Keratinocyte (primary cell): ENCODE data around the gene METTL1. TPM values are rescaled to one million over a fixed set of nuclear protein-coding genes. Genes with fewer than 3 reads are reported as not detected.
A peak's percentile ranks its signal among the peaks of the same experiment; 100 is the strongest.

Source experiments
- DNase-seq: peaks from one replicate; pipeline ENCODE4 v3.0.0-alpha.2; 2011; ENCODE audit warnings: low read depth, missing footprints, low spot score
- FAIRE-seq: peaks from 2 replicates; lab custom pipeline; 2011; peaks lifted over from hg19 to GRCh38; lab: Jason Lieb, UNC
- H2AFZ ChIP-seq: 2 replicates; pipeline ENCODE4 v1.6.0; 2012; ENCODE audit warnings: low read length, control low read depth, inconsistent platforms; ENCODE audit not compliant: control insufficient read depth
- H3K27ac ChIP-seq: 2 replicates; pipeline ENCODE4 v1.5.1; 2011; ENCODE audit warnings: low read length; ENCODE audit not compliant: control insufficient read depth, insufficient read depth
- H3K27me3 ChIP-seq: 3 replicates; pipeline ENCODE4 v1.6.0; 2011; ENCODE audit warnings: low read length; ENCODE audit not compliant: control insufficient read depth, insufficient read depth; ENCODE audit errors: extremely low read depth
- H3K36me3 ChIP-seq, 2 experiments: 2 replicates in 1 of 2; 3 replicates in 1 of 2; pipeline ENCODE4 v1.5.1; 2011; ENCODE audit warnings: low read length in 2 of 2, mild to moderate bottlenecking in 1 of 2; ENCODE audit not compliant: control insufficient read depth in 2 of 2, insufficient read depth in 2 of 2; ENCODE audit errors: extremely low read depth in 1 of 2
- H3K4me1 ChIP-seq: 3 replicates; pipeline ENCODE4 v1.5.1; 2011; ENCODE audit warnings: low read length; ENCODE audit not compliant: control insufficient read depth, insufficient read depth; ENCODE audit errors: extremely low read depth
- H3K4me2 ChIP-seq: 3 replicates; pipeline ENCODE4 v1.6.0; 2011; ENCODE audit warnings: low read depth, low read length; ENCODE audit not compliant: control insufficient read depth, insufficient read depth; ENCODE audit errors: extremely low read depth
- H3K4me3 ChIP-seq, 3 experiments: fragments of 200-600 bp in 1 of 3; sonication (generic) in 1 of 3; 2 replicates in 2 of 3; 3 replicates in 1 of 3; pipeline ENCODE4 v1.5.1; 2011 to 2016; ENCODE audit warnings: low read length in 3 of 3, mild to moderate bottlenecking in 3 of 3, control low read depth in 2 of 3, inconsistent platforms in 1 of 3, low read depth in 1 of 3, mixed read lengths in 1 of 3, mixed run types in 1 of 3, moderate library complexity in 1 of 3; ENCODE audit not compliant: control insufficient read depth in 2 of 3, insufficient read depth in 2 of 3; ENCODE audit errors: extremely low read depth in 1 of 3
- H3K79me2 ChIP-seq: 2 replicates; pipeline ENCODE4 v1.6.0; 2012; ENCODE audit warnings: low read length; ENCODE audit not compliant: control insufficient read depth, insufficient read depth
- H3K9ac ChIP-seq: 3 replicates; pipeline ENCODE4 v1.6.0; 2011; ENCODE audit warnings: low read length; ENCODE audit not compliant: control insufficient read depth, insufficient read depth; ENCODE audit errors: extremely low read depth
- H3K9me1 ChIP-seq: 3 replicates; pipeline ENCODE4 v1.6.0; 2011; ENCODE audit warnings: low read length; ENCODE audit not compliant: control insufficient read depth, insufficient read depth; ENCODE audit errors: extremely low read depth
- H3K9me3 ChIP-seq: 2 replicates; pipeline ENCODE4 v1.5.1; 2012; ENCODE audit warnings: low read depth, low read length; ENCODE audit not compliant: control insufficient read depth
- H4K20me1 ChIP-seq: 3 replicates; pipeline ENCODE4 v1.6.0; 2011; ENCODE audit warnings: low read length; ENCODE audit not compliant: control insufficient read depth, insufficient read depth; ENCODE audit errors: extremely low read depth
- EZH2 ChIP-seq: IDR thresholded peaks from one replicate; pipeline ENCODE4 v1.6.1; 2012; ENCODE audit warnings: inconsistent platforms, mild to moderate bottlenecking, low read length, moderate library complexity
- dilution Hi-C: fragments of 300-500 bp; cut with MboI; formaldehyde crosslinking; loops from one replicate; pipeline ENCODE4 v1.7.0; 2020; ENCODE audit warnings: low sequenced_read_pairs; ENCODE audit not compliant: extremely low pct_ligation_motif_present
- polyA plus RNA-seq, 5 experiments: library from polyadenylated mRNA; depleted of rRNA in 3 of 5; stranded (reverse) in 3 of 5; stranded (forward) in 1 of 5; unstranded in 1 of 5; fragments of >200 nt; gene quantifications; 1 replicate in 1 of 5; 2 replicates in 3 of 5; 3 replicates in 1 of 5; pipeline versions ENCODE4 v1.2.1 to v1.2.3, GENCODE V29; 2011 to 2012; ENCODE audit warnings: missing spikeins in 2 of 5, low read depth in 1 of 5, low replicate concordance in 1 of 5
- TF ChIP-seq, protein P1 (sequence below), 3 experiments: IDR thresholded peaks in 1 of 3; conservative IDR thresholded peaks in 1 of 3; optimal IDR thresholded peaks in 1 of 3; 2 replicates in 2 of 3; 3 replicates in 1 of 3; pipeline versions ENCODE3 to v1.5.1; 2011; ENCODE audit warnings: low read length in 3 of 3, mild to moderate bottlenecking in 3 of 3, moderate library complexity in 2 of 3, control low read depth in 1 of 3, inconsistent platforms in 1 of 3; ENCODE audit not compliant: insufficient read depth in 2 of 3; ENCODE audit errors: extremely low read depth in 1 of 3

Gene METTL1
- polyA plus RNA-seq, 1 donor (not counting 4 experiments of a cell fraction or from before 2014, with no cell fraction given), result 24.5 TPM

DNA sequence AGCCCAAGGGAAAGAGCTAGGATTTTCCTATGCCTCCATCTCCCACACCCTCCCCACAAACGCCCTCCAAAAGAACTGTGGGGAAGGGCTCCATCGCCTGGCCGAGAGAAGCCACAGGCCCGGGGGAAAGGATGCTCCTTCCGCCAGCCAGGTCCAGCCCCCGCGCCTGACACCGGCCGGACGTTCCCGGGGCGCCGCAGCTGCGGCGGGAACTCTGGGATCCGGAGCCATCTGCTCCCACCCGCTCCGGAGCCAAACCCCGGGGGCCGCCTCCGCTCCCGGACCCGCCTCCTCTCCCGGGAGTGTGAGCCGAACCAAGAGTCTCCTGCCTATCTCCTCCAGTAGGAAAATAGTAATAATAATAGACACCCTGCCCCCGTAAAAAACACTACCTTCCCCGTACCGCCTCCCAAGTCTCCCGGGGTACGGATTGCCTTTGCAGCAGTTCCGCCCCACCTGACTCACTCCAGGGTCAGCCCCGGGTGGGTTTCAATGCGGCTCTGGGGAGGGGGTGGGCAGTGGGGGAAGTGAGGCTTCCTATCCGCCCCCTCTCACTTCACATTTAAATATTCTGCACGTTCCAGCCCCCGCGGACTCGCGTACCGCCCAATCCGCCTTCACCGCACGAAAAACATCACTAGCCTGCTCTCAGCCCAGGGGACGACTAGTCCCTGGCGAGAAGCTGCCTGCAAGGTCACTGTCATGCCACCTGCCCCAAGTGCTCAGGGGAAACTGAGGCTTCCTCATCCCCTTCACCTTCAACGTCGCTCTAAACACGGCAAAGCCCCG, 35.8 kb downstream of the METTL1 start:
- H3K9me3 ChIP-seq, result no peaks in the 10 kb centered on the region
- no peak overlapping the region for H3K27ac ChIP-seq
- peak overlapping the region in 2 of 3 experiments; percentile 34 to 47 for H3K4me3 ChIP-seq
- no peaks in the 10 kb centered on the region for H3K79me2 ChIP-seq
- no peaks in the 10 kb centered on the region for H3K36me3 ChIP-seq
- H3K4me1 ChIP-seq, result peaks cover 15% of the 10 kb centered on the region
- peak overlapping the region; percentile 67 for H3K4me2 ChIP-seq
- no peak overlapping the region for H2AFZ ChIP-seq
- peaks cover 60% of the 10 kb centered on the region for H3K27me3 ChIP-seq
- FAIRE-seq (no peak), DNase-seq (no peak)
- no peaks in the 10 kb centered on the region for H4K20me1 ChIP-seq
- no peak for TF ChIP-seq EZH2
- TF ChIP-seq, protein P1, sequence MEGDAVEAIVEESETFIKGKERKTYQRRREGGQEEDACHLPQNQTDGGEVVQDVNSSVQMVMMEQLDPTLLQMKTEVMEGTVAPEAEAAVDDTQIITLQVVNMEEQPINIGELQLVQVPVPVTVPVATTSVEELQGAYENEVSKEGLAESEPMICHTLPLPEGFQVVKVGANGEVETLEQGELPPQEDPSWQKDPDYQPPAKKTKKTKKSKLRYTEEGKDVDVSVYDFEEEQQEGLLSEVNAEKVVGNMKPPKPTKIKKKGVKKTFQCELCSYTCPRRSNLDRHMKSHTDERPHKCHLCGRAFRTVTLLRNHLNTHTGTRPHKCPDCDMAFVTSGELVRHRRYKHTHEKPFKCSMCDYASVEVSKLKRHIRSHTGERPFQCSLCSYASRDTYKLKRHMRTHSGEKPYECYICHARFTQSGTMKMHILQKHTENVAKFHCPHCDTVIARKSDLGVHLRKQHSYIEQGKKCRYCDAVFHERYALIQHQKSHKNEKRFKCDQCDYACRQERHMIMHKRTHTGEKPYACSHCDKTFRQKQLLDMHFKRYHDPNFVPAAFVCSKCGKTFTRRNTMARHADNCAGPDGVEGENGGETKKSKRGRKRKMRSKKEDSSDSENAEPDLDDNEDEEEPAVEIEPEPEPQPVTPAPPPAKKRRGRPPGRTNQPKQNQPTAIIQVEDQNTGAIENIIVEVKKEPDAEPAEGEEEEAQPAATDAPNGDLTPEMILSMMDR (optimal IDR thresholded peaks at IDR 0.05 in 1 of 3, IDR thresholded peaks at IDR 0.05 in 1 of 3, conservative IDR thresholded peaks at IDR 0.05 in 1 of 3; ENCODE audit: extremely low read depth in 1 of 3, insufficient read depth in 2 of 3, low read length in 3 of 3), result peak in 2 of 3 experiments; percentile 22 to 49
- H3K9me1 ChIP-seq, result no peaks in the 10 kb centered on the region
- H3K9ac ChIP-seq, result peak overlapping the region; percentile 4
- dilution Hi-C loops, result loop anchor here (25.0 kb wide), 1 partner anchor 149 kb away; the partner anchor contains the start of gene PIP4K2C

DNA sequence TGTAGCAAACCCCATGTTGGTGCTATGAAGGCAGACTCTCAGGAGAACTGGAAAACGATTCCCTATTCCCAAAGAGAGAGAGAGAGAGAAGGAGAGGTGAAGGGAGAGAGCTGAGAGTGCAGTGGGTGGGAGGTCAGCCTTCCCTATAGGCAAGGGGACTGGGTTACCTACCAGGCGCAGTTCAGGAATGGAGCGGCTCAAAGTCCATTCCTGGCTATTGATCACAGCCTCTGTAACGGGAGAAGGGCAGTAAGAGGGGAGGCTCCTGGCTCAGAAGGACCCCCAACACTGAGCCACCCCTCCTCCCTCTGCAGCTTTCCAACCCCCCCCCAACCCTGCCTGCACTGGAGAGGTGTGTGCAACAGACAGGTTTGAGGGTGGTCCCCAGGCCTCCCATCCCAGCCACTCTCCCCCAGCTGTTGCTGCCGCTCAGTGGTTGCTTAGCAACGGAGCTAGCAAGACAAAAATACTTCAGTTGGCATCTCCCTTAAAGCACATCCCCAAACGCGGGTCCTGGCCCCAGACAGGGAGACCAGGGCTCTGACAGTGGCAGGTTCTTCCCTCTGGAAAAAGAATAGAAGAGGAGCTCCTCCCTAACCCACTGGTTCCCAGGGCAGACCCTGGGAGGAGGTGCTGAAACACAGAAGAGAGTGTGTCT, 36.6 kb downstream of the METTL1 start:
- dilution Hi-C loops, result loop anchor here (25.0 kb wide), 1 partner anchor 148 kb away; the partner anchor contains the start of gene PIP4K2C
- Histone ChIP-seq H3K79me2 (no peaks in the 10 kb centered on the region), H3K4me3 (no peak overlapping the region), H3K27me3 (peaks cover 54% of the 10 kb centered on the region), H4K20me1 (no peaks in the 10 kb centered on the region), H3K4me2 (no peak overlapping the region), H3K4me1 (peaks cover 15% of the 10 kb centered on the region), H3K9me1 (no peaks in the 10 kb centered on the region), H3K9ac (no peak overlapping the region), H3K36me3 (no peaks in the 10 kb centered on the region), H3K9me3 (no peaks in the 10 kb centered on the region), H3K27ac (no peak overlapping the region), H2AFZ (no peak overlapping the region)
- no peak for FAIRE-seq
- TF ChIP-seq, protein P1 (optimal IDR thresholded peaks at IDR 0.05 in 1 of 3, IDR thresholded peaks at IDR 0.05 in 1 of 3, conservative IDR thresholded peaks at IDR 0.05 in 1 of 3; ENCODE audit: extremely low read depth in 1 of 3, insufficient read depth in 2 of 3, low read length in 3 of 3), result no peak
- TF ChIP-seq EZH2, result no peak
- DNase-seq, result no peak
